Heart right ventricle (tissue), 16 donors: Measurements from ENCODE around the gene MAST3. TPM values are rescaled to one million over a fixed set of nuclear protein-coding genes. Genes with fewer than 3 reads are reported as not detected.

Experiments used
- ATAC-seq, 8 donors: fragments of 200-7000 bp; cut with Tn5 transposase; one replicate each; pipeline ENCODE4 v1.9.1; 2020; ENCODE audit warnings: mild to moderate bottlenecking in 8 of 8, moderate library complexity in 8 of 8, moderate number of reproducible peaks in 1 of 8
- DNase-seq, 2 donors: peaks; one replicate each; pipeline ENCODE4 v3.0.0-alpha.2; 2020
- H3K27ac ChIP-seq, 10 donors: fragments of 200-600 bp; sonication (generic) in 2 of 10; one replicate each; pipeline versions ENCODE4 v1.5.0 to v1.8.0; 2020 to 2022; ENCODE audit warnings: mild to moderate bottlenecking in 3 of 10
- H3K27me3 ChIP-seq, 7 donors: fragments of 200-600 bp; one replicate each; pipeline ENCODE4 v1.8.0; 2021 to 2022; ENCODE audit warnings: mild to moderate bottlenecking in 2 of 7
- H3K36me3 ChIP-seq, 9 donors: fragments of 200-600 bp; sonication (generic) in 1 of 9; one replicate each; pipeline versions ENCODE4 v1.5.0 to v1.8.0; 2020 to 2022; ENCODE audit warnings: mild to moderate bottlenecking in 2 of 9
- H3K4me1 ChIP-seq, 9 donors: fragments of 200-600 bp; sonication (generic) in 1 of 9; one replicate each; pipeline versions ENCODE4 v1.5.0 to v1.8.0; 2020 to 2022; ENCODE audit warnings: mild to moderate bottlenecking in 4 of 9
- H3K4me3 ChIP-seq, 10 donors: fragments of 200-600 bp; sonication (generic) in 2 of 10; one replicate each; pipeline versions ENCODE4 v1.5.0 to v1.8.0; 2020 to 2022; ENCODE audit warnings: mild to moderate bottlenecking in 7 of 10, moderate library complexity in 2 of 10
- H3K9me3 ChIP-seq, 11 donors: fragments of 200-600 bp in 10 of 11; sonication (generic) in 2 of 11; one replicate each; pipeline versions ENCODE4 v1.5.0 to v1.8.0; 2013 to 2022; ENCODE audit warnings: mild to moderate bottlenecking in 2 of 11, control low read depth in 1 of 11, moderate library complexity in 1 of 11
- WGBS, 2 donors: extraction: QIAGEN DNeasy Blood & Tissue Kit; methylation state at CpG; one replicate each; pipeline ENCODE4 v1.1.7; 2013; ENCODE audit warnings: inconsistent platforms in 1 of 2; 5-methylcytosine and 5-hydroxymethylcytosine counted together
- intact Hi-C, 10 donors: fragments of 100-400 bp; cut with DNase I; formaldehyde crosslinking; loops; one replicate each; pipeline versions ENCODE4 v1.11.1 to v1.14.2; 2022
- polyA plus RNA-seq, 2 donors: library from polyadenylated mRNA; stranded (reverse); fragments of 200-250 nt; gene quantifications; one replicate each; pipeline ENCODE4 v1.2.3, GENCODE V29; 2013
- total RNA-seq, 10 donors: library from RNA; stranded (reverse); fragmentation: NEBNext Ultra II Directional in 3 of 10; extraction: Animal tissue kit (Norgen Biotek cat#: 25700) in 3 of 10; gene quantifications; one replicate each; pipeline versions ENCODE4 v1.2.1 to v1.2.4, GENCODE V29; 2021 to 2023
- TF ChIP-seq, protein P1 (sequence below), 9 donors: fragments of 200-600 bp; sonication (generic) in 2 of 9; IDR thresholded peaks; one replicate each; pipeline versions ENCODE4 v1.5.0 to v1.8.0; 2021 to 2022; ENCODE audit warnings: antibody characterized with exemption in 9 of 9, mild to moderate bottlenecking in 5 of 9, moderate library complexity in 1 of 9
- donor health status: Arrhythmogenic right ventricular cardiomyopathy.
- donor health status: ischemic (EF 13 %, LVEDD 7.1; RV severe dilation, severe dysfunction).
- donor health status: healthy with polysubstance abuse.
- donor health status: DM: no; HTN: yes; CAD: no.
- donor health status: DM: no; HTN: no; CAD: no.
- donor health status: ischemic (EF 25% LVEDD 6.9; RV normal size, moderate dysfunction).
- donor health status: ischemic (EF 25% LVEDD 5.7; RV mildly dilated, moderate dysfunction).
- donor health status: healthy.
- donor health status: DM: yes; HTN: yes; CAD: no.
- donor health status: Ischemic cardiomyopathy.
- donor health status: ischemic (EF 35%, LVEDD 5.7; RV mildly dilated, moderate dysfunction).
- donor health status: nonischemic (EF 11% LVEDD 7.7; RV severe dilation, severe dysfunction).
- donor health status: DM: yes; HTN: yes; CAD: no.
- donor health status: PGD.
- donor health status: ischemic (EF 29% LVEDD 5.4; RV normal size, mild dysfunction).
- donor health status: nonischemic (EF 23%, LVEDD 6.1; RV moderate dilation, normal function).

MAST3 gene
- total and polyA plus RNA-seq, 12 donors: 1.5 to 6.4 (median 4.1) TPM

GRCh38 chr19:18122860-18123795 lies 25.6 kb downstream of the MAST3 start:
- H3K9me3 ChIP-seq: peaks cover 0 to 3% (median 0%) of the 10 kb centered on the region in 11 donors
- TF ChIP-seq, protein P1, sequence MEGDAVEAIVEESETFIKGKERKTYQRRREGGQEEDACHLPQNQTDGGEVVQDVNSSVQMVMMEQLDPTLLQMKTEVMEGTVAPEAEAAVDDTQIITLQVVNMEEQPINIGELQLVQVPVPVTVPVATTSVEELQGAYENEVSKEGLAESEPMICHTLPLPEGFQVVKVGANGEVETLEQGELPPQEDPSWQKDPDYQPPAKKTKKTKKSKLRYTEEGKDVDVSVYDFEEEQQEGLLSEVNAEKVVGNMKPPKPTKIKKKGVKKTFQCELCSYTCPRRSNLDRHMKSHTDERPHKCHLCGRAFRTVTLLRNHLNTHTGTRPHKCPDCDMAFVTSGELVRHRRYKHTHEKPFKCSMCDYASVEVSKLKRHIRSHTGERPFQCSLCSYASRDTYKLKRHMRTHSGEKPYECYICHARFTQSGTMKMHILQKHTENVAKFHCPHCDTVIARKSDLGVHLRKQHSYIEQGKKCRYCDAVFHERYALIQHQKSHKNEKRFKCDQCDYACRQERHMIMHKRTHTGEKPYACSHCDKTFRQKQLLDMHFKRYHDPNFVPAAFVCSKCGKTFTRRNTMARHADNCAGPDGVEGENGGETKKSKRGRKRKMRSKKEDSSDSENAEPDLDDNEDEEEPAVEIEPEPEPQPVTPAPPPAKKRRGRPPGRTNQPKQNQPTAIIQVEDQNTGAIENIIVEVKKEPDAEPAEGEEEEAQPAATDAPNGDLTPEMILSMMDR (IDR thresholded peaks at IDR 0.05): no peak
- H3K36me3 ChIP-seq: peaks cover 0 to 64% (median 2%) of the 10 kb centered on the region in 9 donors
- ATAC-seq (peak; percentile 26 to 68 (median 57)), DNase-seq (no peak)
- H3K27me3 ChIP-seq: no peaks in the 10 kb centered on the region
- peaks cover 0 to 32% (median 13%) of the 10 kb centered on the region in 9 donors for H3K4me1 ChIP-seq
- WGBS, 2 donors: 62 to 69% methylated on average over 27 of the region's 27 CpGs
- intact Hi-C loops: loop anchor here in 2 of 10 donors (5.0 kb wide), 2 partner anchors 34 to 129 kb away; no protein-coding TSS in a partner anchor
- peak overlapping the region in 7 of 10 donors; percentile 5 to 77 (median 44) for H3K27ac ChIP-seq
- peak overlapping the region in 1 of 10 donors; percentile 7 for H3K4me3 ChIP-seq

DNA sequence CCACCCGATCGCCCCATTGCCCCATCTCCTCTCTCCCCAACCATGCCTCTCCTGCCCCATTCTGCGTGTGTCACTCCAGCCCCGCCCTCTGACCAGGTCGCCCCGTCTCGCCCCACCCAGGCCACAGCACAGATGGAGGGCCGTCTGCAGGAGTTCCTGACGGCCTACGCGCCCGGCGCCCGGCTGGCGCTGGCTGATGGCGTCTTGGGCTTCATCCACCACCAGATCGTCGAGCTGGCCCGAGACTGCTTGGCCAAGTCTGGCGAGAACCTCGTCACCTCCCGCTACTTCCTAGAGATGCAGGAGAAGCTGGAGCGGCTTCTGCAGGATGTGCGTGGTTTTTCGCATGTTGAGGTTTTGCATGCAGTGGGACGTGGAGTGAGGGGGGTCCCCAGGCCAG lies 26.2 kb downstream of the MAST3 start:
- Histone ChIP-seq H3K9me3 (peaks cover 0 to 3% (median 0%) of the 10 kb centered on the region in 11 donors), H3K4me1 (peaks cover 0 to 28% (median 6%) of the 10 kb centered on the region in 9 donors), H3K4me3 (peak overlapping the region in 1 of 10 donors; percentile 7), H3K27me3 (no peaks in the 10 kb centered on the region), H3K36me3 (peaks cover 0 to 71% (median 2%) of the 10 kb centered on the region in 9 donors), H3K27ac (peak overlapping the region in 7 of 10 donors; percentile 5 to 77 (median 44))
- DNase-seq (no peak), ATAC-seq (peak in 5 of 8 donors; percentile 45 to 64 (median 49))
- intact Hi-C loops: loop anchor here in 2 of 10 donors (5.0 kb wide), 2 partner anchors 33 to 128 kb away; no protein-coding TSS in a partner anchor
- 68 to 72% methylated on average over 26 of the region's 26 CpGs for WGBS, 2 donors
- TF ChIP-seq, protein P1 (IDR thresholded peaks at IDR 0.05): no peak

- H3K36me3 ChIP-seq: peaks cover 0 to 94% (median 8%) of the 10 kb centered on the region in 9 donors
- no peak overlapping the region for H3K4me3 ChIP-seq
- peaks cover 0 to 18% (median 0%) of the 10 kb centered on the region in 9 donors for H3K4me1 ChIP-seq
- intact Hi-C loops: no loop called here
- ATAC-seq: no peak
- WGBS, 2 donors: 69 to 97% methylated on average over 2 of the region's 2 CpGs
- H3K27ac ChIP-seq: no peak overlapping the region
- DNase-seq: no peak
- TF ChIP-seq, protein P1 (IDR thresholded peaks at IDR 0.05): no peak
- peaks cover 0 to 3% (median 0%) of the 10 kb centered on the region in 11 donors for H3K9me3 ChIP-seq
- H3K27me3 ChIP-seq: no peaks in the 10 kb centered on the region
These were observed 28.5 kb downstream of the MAST3 start for GRCh38 chr19:18126097-18126496.

- no peak for ATAC-seq
- TF ChIP-seq, protein P1 (IDR thresholded peaks at IDR 0.05): no peak
- H3K27me3 ChIP-seq: no peaks in the 10 kb centered on the region
- peaks cover 0 to 18% (median 0%) of the 10 kb centered on the region in 9 donors for H3K4me1 ChIP-seq
- no peak overlapping the region for H3K27ac ChIP-seq
- no peak for DNase-seq
- peaks cover 0 to 96% (median 6%) of the 10 kb centered on the region in 9 donors for H3K36me3 ChIP-seq
- intact Hi-C loops: no loop called here
- H3K4me3 ChIP-seq: no peak overlapping the region
- H3K9me3 ChIP-seq: no peaks in the 10 kb centered on the region
- 82 to 88% methylated on average over 3 of the region's 3 CpGs for WGBS, 2 donors
These were observed 30.5 kb downstream of the MAST3 start for GRCh38 chr19:18128044-18128443.
